ENCODE data around the gene ZC3H15. TPM values are rescaled to one million over a fixed set of nuclear protein-coding genes. Genes with fewer than 3 reads are reported as not detected.

The ZC3H15 gene
- total RNA-seq, 1 donor = 71.7 TPM

- H4K20me1 ChIP-seq (ENCODE audit: insufficient read depth, low read length) = no peaks in the 10 kb centered on the region
- H3K36me3 ChIP-seq (ENCODE audit: insufficient read depth, low read length) = no peaks in the 10 kb centered on the region
- no peaks in the 10 kb centered on the region for H3K79me2 ChIP-seq (ENCODE audit: insufficient read depth, low read length)
- no peaks in the 10 kb centered on the region for H3K9me3 ChIP-seq (ENCODE audit: low read depth, low read length)
- TF ChIP-seq, protein P1, sequence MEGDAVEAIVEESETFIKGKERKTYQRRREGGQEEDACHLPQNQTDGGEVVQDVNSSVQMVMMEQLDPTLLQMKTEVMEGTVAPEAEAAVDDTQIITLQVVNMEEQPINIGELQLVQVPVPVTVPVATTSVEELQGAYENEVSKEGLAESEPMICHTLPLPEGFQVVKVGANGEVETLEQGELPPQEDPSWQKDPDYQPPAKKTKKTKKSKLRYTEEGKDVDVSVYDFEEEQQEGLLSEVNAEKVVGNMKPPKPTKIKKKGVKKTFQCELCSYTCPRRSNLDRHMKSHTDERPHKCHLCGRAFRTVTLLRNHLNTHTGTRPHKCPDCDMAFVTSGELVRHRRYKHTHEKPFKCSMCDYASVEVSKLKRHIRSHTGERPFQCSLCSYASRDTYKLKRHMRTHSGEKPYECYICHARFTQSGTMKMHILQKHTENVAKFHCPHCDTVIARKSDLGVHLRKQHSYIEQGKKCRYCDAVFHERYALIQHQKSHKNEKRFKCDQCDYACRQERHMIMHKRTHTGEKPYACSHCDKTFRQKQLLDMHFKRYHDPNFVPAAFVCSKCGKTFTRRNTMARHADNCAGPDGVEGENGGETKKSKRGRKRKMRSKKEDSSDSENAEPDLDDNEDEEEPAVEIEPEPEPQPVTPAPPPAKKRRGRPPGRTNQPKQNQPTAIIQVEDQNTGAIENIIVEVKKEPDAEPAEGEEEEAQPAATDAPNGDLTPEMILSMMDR (IDR thresholded peaks at IDR 0.05; ENCODE audit: extremely low read depth, low read depth, low read length) = no peak
- DNase-seq (ENCODE audit: insufficient read length, low spot score, missing footprints) = no peak
- H3K27me3 ChIP-seq (ENCODE audit: insufficient read depth, low read length) = no peaks in the 10 kb centered on the region
- H2AFZ ChIP-seq (ENCODE audit: low read length) = no peak overlapping the region
- peaks cover 27% of the 10 kb centered on the region for H3K4me1 ChIP-seq (ENCODE audit: insufficient read depth, low read length)
- no peak overlapping the region for H3K4me2 ChIP-seq (ENCODE audit: insufficient read depth, low read length)
- no peak overlapping the region for H3K27ac ChIP-seq (ENCODE audit: low read depth, low read length)
- no peak overlapping the region for H3K4me3 ChIP-seq (ENCODE audit: insufficient read depth, low read length)
These were observed 68.4 kb downstream of the ZC3H15 start for GRCh38 chr2:186554429-186554828.

DNA sequence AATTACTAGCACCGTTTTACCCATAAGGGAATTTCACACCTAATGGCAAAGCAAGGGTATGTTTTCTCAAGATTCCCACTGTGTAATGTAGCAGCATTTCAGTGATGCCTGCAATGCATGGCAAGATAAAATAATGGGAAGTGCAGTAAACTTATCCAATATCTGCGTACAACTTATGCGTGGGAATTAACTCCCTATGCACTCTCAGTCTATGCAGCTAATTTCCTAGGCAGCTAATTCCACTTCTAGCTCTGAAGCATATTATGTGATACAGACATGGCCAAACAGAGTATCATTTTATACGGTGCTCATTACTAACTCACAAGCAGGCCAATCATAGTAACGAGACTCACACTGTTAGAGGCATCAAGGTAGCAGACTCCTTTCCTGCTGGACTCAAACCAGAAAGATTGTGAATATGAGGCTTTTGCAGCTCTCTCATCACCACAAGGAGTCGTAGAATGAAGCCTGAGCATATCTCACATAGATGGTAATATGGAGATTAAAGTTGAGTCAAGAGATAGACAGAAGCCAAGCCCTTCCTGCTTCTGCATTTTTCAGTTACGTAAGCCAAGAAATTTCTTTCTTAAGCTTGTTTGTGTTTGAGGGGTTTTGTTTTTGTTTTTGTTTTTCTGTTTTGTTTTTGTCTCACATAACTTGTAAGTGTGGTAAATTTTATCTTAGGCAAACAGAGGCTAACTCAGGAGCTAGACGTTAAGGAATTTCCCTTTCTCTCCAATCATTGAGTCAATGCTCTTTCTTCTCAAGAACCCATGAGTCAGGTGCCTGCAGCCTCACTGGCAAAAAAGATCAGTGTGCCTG, 69.0 kb downstream of the ZC3H15 start:
- no peak overlapping the region for H3K4me2 ChIP-seq (ENCODE audit: insufficient read depth, low read length)
- no peak for DNase-seq (ENCODE audit: insufficient read length, low spot score, missing footprints)
- H3K9me3 ChIP-seq (ENCODE audit: low read depth, low read length) = no peaks in the 10 kb centered on the region
- no peaks in the 10 kb centered on the region for H3K27me3 ChIP-seq (ENCODE audit: insufficient read depth, low read length)
- TF ChIP-seq, protein P1 (IDR thresholded peaks at IDR 0.05; ENCODE audit: extremely low read depth, low read depth, low read length) = peak; percentile 25
- no peaks in the 10 kb centered on the region for H3K36me3 ChIP-seq (ENCODE audit: insufficient read depth, low read length)
- peaks cover 27% of the 10 kb centered on the region for H3K4me1 ChIP-seq (ENCODE audit: insufficient read depth, low read length)
- H3K4me3 ChIP-seq (ENCODE audit: insufficient read depth, low read length) = no peak overlapping the region
- no peak overlapping the region for H2AFZ ChIP-seq (ENCODE audit: low read length)
- no peaks in the 10 kb centered on the region for H4K20me1 ChIP-seq (ENCODE audit: insufficient read depth, low read length)
- no peaks in the 10 kb centered on the region for H3K79me2 ChIP-seq (ENCODE audit: insufficient read depth, low read length)
- peak overlapping the region; percentile 9 for H3K27ac ChIP-seq (ENCODE audit: low read depth, low read length)

DNA sequence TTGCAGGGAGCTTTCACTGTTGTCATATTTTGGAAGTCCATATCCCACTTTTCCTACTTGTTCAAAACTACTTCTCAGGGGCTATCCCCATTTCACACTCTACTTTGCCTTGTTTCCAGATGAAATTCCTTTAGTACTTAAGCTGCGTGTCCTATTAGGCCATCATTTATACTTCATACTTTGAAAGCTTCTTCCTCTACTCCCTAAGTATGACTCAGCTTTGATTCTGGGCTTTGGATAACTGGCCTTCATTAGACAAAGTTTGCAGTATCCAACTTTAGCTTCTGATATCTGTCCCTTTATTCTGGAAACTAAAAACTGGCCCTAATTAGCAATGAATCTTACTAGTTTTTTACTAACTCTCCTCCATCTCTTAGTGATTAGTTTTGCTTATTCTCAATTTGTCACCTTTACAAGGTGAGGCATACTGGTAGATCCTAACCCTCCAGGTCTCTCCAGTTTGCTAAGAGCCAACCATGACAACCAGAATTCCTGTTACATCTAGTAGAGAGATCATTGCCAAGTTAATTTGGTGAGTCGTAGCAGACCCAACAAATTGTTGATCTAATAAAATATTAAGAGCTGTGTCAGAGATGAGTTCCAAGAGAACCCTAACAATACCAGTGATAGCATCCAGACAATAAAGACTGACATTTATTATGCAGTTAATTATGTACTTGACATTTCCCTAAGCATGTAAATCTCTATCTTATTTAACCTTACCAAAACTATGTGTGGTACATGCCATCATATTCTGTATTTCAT, 72.6 kb downstream of the ZC3H15 start:
- Histone ChIP-seq H3K9me3 (ENCODE audit: low read depth, low read length) (no peaks in the 10 kb centered on the region), H3K79me2 (ENCODE audit: insufficient read depth, low read length) (no peaks in the 10 kb centered on the region), H3K27me3 (ENCODE audit: insufficient read depth, low read length) (no peaks in the 10 kb centered on the region), H3K4me3 (ENCODE audit: insufficient read depth, low read length) (no peak overlapping the region), H2AFZ (ENCODE audit: low read length) (no peak overlapping the region), H3K4me1 (ENCODE audit: insufficient read depth, low read length) (peaks cover 11% of the 10 kb centered on the region), H4K20me1 (ENCODE audit: insufficient read depth, low read length) (no peaks in the 10 kb centered on the region), H3K27ac (ENCODE audit: low read depth, low read length) (no peak overlapping the region), H3K4me2 (ENCODE audit: insufficient read depth, low read length) (no peak overlapping the region), H3K36me3 (ENCODE audit: insufficient read depth, low read length) (no peaks in the 10 kb centered on the region)
- DNase-seq (ENCODE audit: insufficient read length, low spot score, missing footprints) = no peak
- TF ChIP-seq, protein P1 (IDR thresholded peaks at IDR 0.05; ENCODE audit: extremely low read depth, low read depth, low read length) = no peak

Other genes starting within 250 kb of the ZC3H15 start
- gene ITGAV, start 103.8 kb downstream of the ZC3H15 start, total RNA-seq = 311 and 354 TPM in 2 replicates
- gene FAM171B, start 207.8 kb downstream of the ZC3H15 start, total RNA-seq = 40.5 and 46.9 TPM in 2 replicates

All from osteoblast (primary cell).